Measurements from ENCODE around the gene KIAA0319L. TPM values are rescaled to one million over a fixed set of nuclear protein-coding genes. Genes with fewer than 3 reads are reported as not detected.

Gene KIAA0319L
- total RNA-seq, 2 experiments from 2014 or later = 26.5 to 28.1 TPM

DNA sequence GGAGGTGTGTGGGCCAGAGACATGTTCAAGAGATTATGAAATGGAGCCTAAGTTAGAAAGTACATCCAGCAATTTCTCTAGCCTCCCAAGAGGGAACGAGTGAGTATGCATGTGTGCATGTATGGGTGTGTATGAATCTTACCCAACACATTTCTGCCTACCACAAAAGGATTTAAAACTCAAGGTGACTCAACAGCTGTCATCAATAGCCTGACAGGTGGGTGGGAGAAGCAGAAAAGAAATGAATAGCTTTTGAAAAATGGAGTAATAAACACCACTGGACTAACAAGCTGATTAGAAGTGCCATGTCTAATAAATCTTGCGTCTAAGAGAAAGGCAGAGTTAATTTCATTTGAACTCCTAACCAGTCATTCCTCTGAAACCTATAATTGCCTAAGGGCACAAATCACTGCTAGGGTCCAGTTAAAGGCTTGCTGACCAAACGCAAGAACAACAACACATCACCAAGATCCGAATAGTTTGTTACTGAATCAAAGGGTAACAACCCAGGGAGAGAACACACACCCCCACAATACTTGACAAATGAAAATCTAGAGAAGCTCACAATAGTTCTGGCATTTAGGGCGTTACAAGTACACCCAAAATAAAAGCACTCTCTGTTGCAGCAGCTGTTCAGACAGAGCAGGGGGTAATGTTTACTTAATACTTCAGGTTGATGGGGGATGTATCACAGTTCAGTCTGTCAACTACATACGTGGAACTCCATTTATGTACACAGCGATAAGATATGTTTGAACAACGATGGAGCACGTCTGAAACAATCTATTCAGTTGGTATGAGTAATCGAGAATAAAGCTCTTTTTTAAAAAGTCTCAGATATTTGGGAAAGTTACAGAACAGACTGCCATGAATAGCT lies 1.4 kb downstream of the KIAA0319L start:
- peak; percentile 16 for ATAC-seq
- ChIA-PET CTCF (interaction anchor here (0.6 to 3.3 kb wide), 10 partner anchors 9 to 697 kb away, joined by 3 to 31 read pairs (median 4); partner anchors contain the start of gene SMIM12), POLR2A (interaction anchor here (0.7 to 1.3 kb wide), 5 partner anchors 9 to 193 kb away, joined by 3 to 6 read pairs (median 3); no protein-coding TSS in a partner anchor)
- no peak for DNase-seq
- Mint-ChIP-seq H3K27ac (peak overlapping the region; percentile 87), H3K9me3 (ENCODE audit: low read depth) (no peaks in the 10 kb centered on the region), H3K27me3 (no peaks in the 10 kb centered on the region), H3K4me3 (peak overlapping the region; percentile 98), H3K4me1 (peaks cover 44% of the 10 kb centered on the region), H3K36me3 (ENCODE audit: low read depth) (peaks cover 19% of the 10 kb centered on the region)
- intact Hi-C loops (cut with DNase I, micrococcal nuclease) = loop anchor here (2.0 to 10.0 kb wide), 6 partner anchors 17 to 829 kb away; partner anchors contain the start of genes AGO3 (in 1 of the 2), PSMB2 (in 1 of the 2), SFPQ (in 1 of the 2) and STK40 (in 1 of the 2)

DNA sequence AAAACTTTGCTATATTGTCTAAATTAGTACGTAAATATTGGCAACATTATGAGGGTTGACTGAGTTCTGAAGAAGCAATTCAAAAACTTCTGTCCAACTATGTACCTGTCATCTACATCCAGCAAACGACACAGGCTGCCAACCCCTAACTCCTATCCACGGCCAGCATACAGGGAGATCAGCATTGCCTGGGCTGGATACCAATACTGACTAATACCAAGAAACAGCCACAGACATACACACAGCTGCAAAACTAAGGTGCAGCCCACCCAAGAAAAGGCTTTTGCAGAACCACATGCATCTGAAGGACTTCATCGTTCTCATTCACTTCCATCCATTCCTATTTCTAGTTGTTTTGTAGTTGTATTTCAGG lies 2.0 kb downstream of the KIAA0319L start:
- peak overlapping the region; percentile 98 for H3K4me3 Mint-ChIP-seq
- no peak for DNase-seq
- ChIA-PET CTCF (interaction anchor here (0.6 to 3.3 kb wide), 3 partner anchors 23 to 161 kb away, joined by 4 to 31 read pairs (median 14); no protein-coding TSS in a partner anchor), POLR2A (interaction anchor here (1.3 kb wide), 2 partner anchors 19 to 49 kb away, joined by 5 to 6 read pairs; no protein-coding TSS in a partner anchor)
- no peaks in the 10 kb centered on the region for H3K9me3 Mint-ChIP-seq (ENCODE audit: low read depth)
- peak overlapping the region; percentile 51 for H3K27ac Mint-ChIP-seq
- H3K27me3 Mint-ChIP-seq = no peaks in the 10 kb centered on the region
- ATAC-seq = no peak
- intact Hi-C loops (cut with DNase I, micrococcal nuclease) = loop anchor here (5.0 to 10.0 kb wide), 4 partner anchors 48 to 830 kb away; partner anchors contain the start of genes PSMB2 (in 1 of the 2), SFPQ (in 1 of the 2) and STK40 (in 1 of the 2)
- peaks cover 44% of the 10 kb centered on the region for H3K4me1 Mint-ChIP-seq
- peaks cover 19% of the 10 kb centered on the region for H3K36me3 Mint-ChIP-seq (ENCODE audit: low read depth)

GRCh38 chr1:35554266-35555211 lies 2.7 kb downstream of the KIAA0319L start:
- Mint-ChIP-seq H3K4me1 (peaks cover 45% of the 10 kb centered on the region), H3K36me3 (ENCODE audit: low read depth) (peaks cover 22% of the 10 kb centered on the region)

GRCh38 chr1:35553851-35554250 lies 3.4 kb downstream of the KIAA0319L start:
- Mint-ChIP-seq H3K4me3 (no peak overlapping the region), H3K27ac (no peak overlapping the region), H3K9me3 (ENCODE audit: low read depth) (no peaks in the 10 kb centered on the region), H3K27me3 (no peaks in the 10 kb centered on the region), H3K4me1 (peaks cover 43% of the 10 kb centered on the region), H3K36me3 (ENCODE audit: low read depth) (peaks cover 25% of the 10 kb centered on the region)
- DNase-seq (no peak), ATAC-seq (no peak)
- POLR2A ChIA-PET = no interaction called here
- intact Hi-C loops (cut with DNase I, micrococcal nuclease) = loop anchor here in 1 of 2 experiments (10.0 kb wide), 1 partner anchor 831 kb away; the partner anchor contains the start of gene STK40
- CTCF ChIA-PET = no interaction called here

More at GRCh38 chr1:35554266-35555211, 2.7 kb downstream of the KIAA0319L start:
- Mint-ChIP-seq H3K27ac (no peak overlapping the region), H3K9me3 (ENCODE audit: low read depth) (no peaks in the 10 kb centered on the region), H3K4me3 (no peak overlapping the region), H3K27me3 (no peaks in the 10 kb centered on the region)
- DNase-seq (no peak), ATAC-seq (no peak)
- POLR2A ChIA-PET = no interaction called here
- intact Hi-C loops (cut with DNase I, micrococcal nuclease) = loop anchor here (5.0 to 10.0 kb wide), 4 partner anchors 47 to 830 kb away; partner anchors contain the start of genes PSMB2 (in 1 of the 2), SFPQ (in 1 of the 2) and STK40 (in 1 of the 2)
- CTCF ChIA-PET = interaction anchor here (3.3 kb wide), 1 partner anchor 102 kb away, joined by 31 read pairs; no protein-coding TSS in a partner anchor

DNA sequence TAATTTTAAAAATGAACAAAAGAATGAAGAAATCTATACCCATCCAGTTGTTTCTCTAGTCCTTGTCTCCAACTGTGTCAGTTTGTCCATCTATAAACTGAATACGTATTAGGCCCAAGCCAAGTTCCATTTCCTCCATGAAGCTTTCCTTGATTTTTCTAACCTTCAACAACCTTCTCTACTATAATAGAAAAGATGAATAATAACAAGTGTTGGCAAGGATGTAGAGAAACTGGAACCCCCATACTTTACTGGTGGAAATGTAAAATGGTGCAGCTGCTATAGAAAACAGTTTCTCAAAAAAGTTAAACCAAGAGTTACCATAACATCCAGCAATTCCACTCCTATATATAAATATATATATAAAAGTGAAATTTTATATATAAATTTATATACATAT lies 10.6 kb downstream of the KIAA0319L start:
- H3K27ac Mint-ChIP-seq = no peak overlapping the region
- no peaks in the 10 kb centered on the region for H3K27me3 Mint-ChIP-seq
- ATAC-seq (no peak), DNase-seq (no peak)
- H3K9me3 Mint-ChIP-seq (ENCODE audit: low read depth) = no peaks in the 10 kb centered on the region
- CTCF ChIA-PET = interaction anchor here (4.0 kb wide), 1 partner anchor 94 kb away, joined by 42 read pairs; no protein-coding TSS in a partner anchor
- peaks cover 44% of the 10 kb centered on the region for H3K4me1 Mint-ChIP-seq
- POLR2A ChIA-PET = no interaction called here
- intact Hi-C loops (cut with DNase I, micrococcal nuclease) = no loop called here
- peaks cover 20% of the 10 kb centered on the region for H3K36me3 Mint-ChIP-seq (ENCODE audit: low read depth)
- H3K4me3 Mint-ChIP-seq = no peak overlapping the region

- intact Hi-C loops (cut with DNase I, micrococcal nuclease) = loop anchor here (1.0 kb wide), 1 partner anchor 94 kb away; no protein-coding TSS in a partner anchor
- Mint-ChIP-seq H3K36me3 (ENCODE audit: low read depth) (peaks cover 20% of the 10 kb centered on the region), H3K4me3 (no peak overlapping the region), H3K4me1 (peaks cover 56% of the 10 kb centered on the region), H3K27ac (no peak overlapping the region), H3K9me3 (ENCODE audit: low read depth) (no peaks in the 10 kb centered on the region), H3K27me3 (no peaks in the 10 kb centered on the region)
- DNase-seq (peak; percentile 67), ATAC-seq (peak; percentile 91)
- POLR2A ChIA-PET = no interaction called here
- CTCF ChIA-PET = interaction anchor here (0.7 to 4.0 kb wide), 5 partner anchors 11 to 225 kb away, joined by 3 to 42 read pairs (median 5); partner anchors contain the start of gene KIAA0319L
Observed at GRCh38 chr1:35544976-35545375, 12.2 kb downstream of the KIAA0319L start.

GRCh38 chr1:35539824-35540261 lies 17.4 kb downstream of the KIAA0319L start:
- ATAC-seq = peak; percentile 55
- H3K4me3 Mint-ChIP-seq = peak overlapping the region; percentile 45
- no peak for DNase-seq
- H3K27me3 Mint-ChIP-seq = no peaks in the 10 kb centered on the region
- peaks cover 9% of the 10 kb centered on the region for H3K36me3 Mint-ChIP-seq (ENCODE audit: low read depth)
- CTCF ChIA-PET = interaction anchor here (0.7 to 5.8 kb wide), 4 partner anchors 31 to 88 kb away, joined by 4 to 54 read pairs (median 5); no protein-coding TSS in a partner anchor
- H3K4me1 Mint-ChIP-seq = peaks cover 88% of the 10 kb centered on the region
- H3K27ac Mint-ChIP-seq = peak overlapping the region; percentile 92
- no peaks in the 10 kb centered on the region for H3K9me3 Mint-ChIP-seq (ENCODE audit: low read depth)
- POLR2A ChIA-PET = interaction anchor here (0.6 to 1.5 kb wide), 4 partner anchors 33 to 229 kb away, joined by 3 to 11 read pairs (median 4); partner anchors contain the start of gene CLSPN
- intact Hi-C loops (cut with DNase I, micrococcal nuclease) = loop anchor here (1.0 to 2.0 kb wide), 4 partner anchors 17 to 34 kb away; partner anchors contain the start of genes KIAA0319L (in 2 of the 2) and NCDN (in 2 of the 2)

DNA sequence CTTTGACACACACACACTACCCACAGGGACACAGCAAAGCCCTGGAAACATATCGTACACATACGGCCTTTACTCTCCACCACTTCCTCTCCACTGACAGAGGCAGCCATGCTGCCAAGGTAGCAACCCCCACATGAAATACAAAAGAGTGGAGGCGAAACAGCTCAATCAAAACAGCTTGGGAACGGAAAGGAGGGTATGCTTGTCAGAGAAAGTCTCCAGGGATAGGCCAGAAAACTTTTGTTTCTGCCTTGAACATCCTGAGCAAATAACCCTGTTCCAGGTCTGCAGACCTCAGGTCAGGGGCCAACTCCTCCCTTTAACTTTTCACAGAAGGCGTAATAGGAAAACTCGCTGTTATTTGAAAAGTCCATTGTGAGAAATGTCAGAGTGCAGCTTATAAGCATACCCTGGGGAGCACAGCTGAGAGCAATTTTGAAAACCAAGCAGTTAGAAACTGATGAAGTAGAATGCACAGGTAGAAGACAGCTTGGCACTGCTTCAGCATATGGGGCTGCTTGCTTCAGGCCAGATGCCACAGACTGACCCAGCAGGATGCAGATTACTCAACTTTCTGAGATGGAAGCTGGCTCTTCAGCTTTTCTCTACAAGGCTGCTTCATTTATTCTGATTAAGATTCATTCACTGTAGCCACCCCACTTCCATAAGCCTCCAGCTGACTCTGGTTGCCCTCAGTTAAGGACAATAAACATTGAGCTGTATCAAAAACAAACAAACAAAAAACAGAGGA lies 18.0 kb downstream of the KIAA0319L start:
- peak overlapping the region; percentile 92 for H3K27ac Mint-ChIP-seq
- CTCF ChIA-PET = interaction anchor here (0.6 to 5.8 kb wide), 5 partner anchors 31 to 459 kb away, joined by 3 to 54 read pairs (median 5); no protein-coding TSS in a partner anchor
- ATAC-seq (peak; percentile 76), DNase-seq (peak; percentile 48)
- H3K27me3 Mint-ChIP-seq = no peaks in the 10 kb centered on the region
- H3K4me3 Mint-ChIP-seq = peak overlapping the region; percentile 45
- intact Hi-C loops (cut with DNase I, micrococcal nuclease) = loop anchor here (1.0 to 2.0 kb wide), 4 partner anchors 18 to 33 kb away; partner anchors contain the start of genes KIAA0319L (in 2 of the 2) and NCDN (in 2 of the 2)
- peaks cover 87% of the 10 kb centered on the region for H3K4me1 Mint-ChIP-seq
- peaks cover 10% of the 10 kb centered on the region for H3K36me3 Mint-ChIP-seq (ENCODE audit: low read depth)
- no peaks in the 10 kb centered on the region for H3K9me3 Mint-ChIP-seq (ENCODE audit: low read depth)
- POLR2A ChIA-PET = interaction anchor here (0.6 to 1.5 kb wide), 4 partner anchors 33 to 230 kb away, joined by 3 to 11 read pairs (median 4); partner anchors contain the start of gene CLSPN

- intact Hi-C loops (cut with DNase I, micrococcal nuclease) = loop anchor here in 1 of 2 experiments (2.0 kb wide), 2 partner anchors 19 to 31 kb away; partner anchors contain the start of genes KIAA0319L and NCDN
- ATAC-seq (no peak), DNase-seq (no peak)
- Mint-ChIP-seq H3K27me3 (no peaks in the 10 kb centered on the region), H3K4me3 (peak overlapping the region; percentile 12), H3K4me1 (peaks cover 82% of the 10 kb centered on the region), H3K9me3 (ENCODE audit: low read depth) (no peaks in the 10 kb centered on the region), H3K36me3 (ENCODE audit: low read depth) (peaks cover 17% of the 10 kb centered on the region), H3K27ac (peak overlapping the region; percentile 53)
- ChIA-PET POLR2A (interaction anchor here (1.0 to 1.1 kb wide), 2 partner anchors 20 to 281 kb away, joined by 3 to 13 read pairs; partner anchors contain the start of genes KIAA0319L and NCDN), CTCF (interaction anchor here (0.7 to 5.8 kb wide), 7 partner anchors 11 to 484 kb away, joined by 3 to 54 read pairs (median 4); no protein-coding TSS in a partner anchor)
Observed at GRCh38 chr1:35537806-35538205, 19.4 kb downstream of the KIAA0319L start.
